ENCODE data around the gene FADS6.

Gene FADS6

DNA sequence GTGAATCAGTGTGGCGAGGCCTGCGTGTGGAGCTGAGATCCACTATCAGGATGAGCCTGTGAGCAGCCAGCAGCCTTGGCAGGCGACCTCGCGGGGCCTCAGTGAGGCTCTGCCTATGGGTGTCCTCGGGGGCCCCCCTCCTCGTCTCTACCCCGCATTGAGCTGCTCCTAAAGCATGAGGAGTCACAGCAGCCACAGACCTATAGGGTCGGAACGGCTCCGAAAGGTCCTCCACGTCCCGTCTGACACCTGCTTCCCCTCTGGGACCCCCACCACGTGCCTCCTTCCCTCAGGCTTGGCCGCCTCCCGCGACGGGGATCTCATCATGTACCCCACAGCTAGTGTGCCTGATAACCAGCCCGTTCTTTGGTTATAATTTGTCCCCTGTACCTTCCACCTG, 62.6 kb downstream of the FADS6 start:
- no peak for DNase-seq (ENCODE audit: low spot score)

DNA sequence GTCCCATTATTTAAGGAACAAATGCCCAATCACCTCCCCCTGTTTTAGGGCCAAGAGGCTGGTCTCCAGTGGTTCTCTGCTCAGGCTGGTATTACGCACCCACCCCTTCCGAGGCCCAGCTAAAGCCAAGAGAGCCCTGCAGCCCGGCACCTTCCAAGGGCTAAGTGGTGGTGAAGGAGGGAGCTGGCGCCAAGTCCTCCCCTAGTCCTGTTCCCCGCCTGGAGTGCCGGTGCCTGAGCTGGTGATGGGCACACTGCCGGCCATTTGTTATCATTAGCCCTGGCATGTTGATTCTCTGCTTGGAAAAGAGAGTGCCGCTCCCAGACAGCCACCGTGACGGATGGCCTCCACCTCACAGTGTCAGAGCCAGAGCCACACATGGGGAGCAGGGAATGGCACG, 65.6 kb downstream of the FADS6 start:
- DNase-seq (ENCODE audit: low spot score): no peak
